ENCODE data around the gene PLA2G2C.

DNA sequence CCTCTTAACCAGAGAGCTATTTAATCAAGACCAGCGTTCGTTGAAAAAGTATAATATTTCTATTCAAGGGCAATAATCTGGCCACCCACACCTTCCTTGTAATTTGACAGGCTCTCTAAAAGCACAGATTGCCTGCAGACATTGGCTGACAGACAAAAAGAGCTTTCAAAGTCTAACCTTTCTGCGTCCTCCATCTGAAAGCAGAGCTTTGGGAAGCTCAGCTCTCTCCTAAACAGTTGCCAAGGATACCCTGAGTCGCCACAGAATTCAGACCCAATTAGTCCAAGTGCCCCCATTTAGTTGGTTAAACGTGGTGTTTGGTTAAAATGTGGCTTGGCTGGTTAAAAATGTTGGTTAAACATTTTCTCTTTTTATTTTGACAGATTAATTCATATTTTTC lies 33.7 kb upstream of the PLA2G2C start:
- TF ChIP-seq POLR2AphosphoS5 (IDR thresholded peaks at IDR 0.05; ENCODE audit: borderline replicate concordance, low read depth, low read length) (no peak), EZH2 (IDR thresholded peaks at IDR 0.05) (no peak)
